Esophagus squamous epithelium (tissue), 5 donors: ENCODE data around the gene IKBKG. TPM values are rescaled to one million over a fixed set of nuclear protein-coding genes. Genes with fewer than 3 reads are reported as not detected.
"Not testable (repeated sequence)": the region's sequence is repeated elsewhere in the genome, so short reads cannot be mapped to it uniquely, and the experiment has no call there.

Experiments
- DNase-seq: peaks from one replicate; lab custom pipeline; 2025; lab: John Stamatoyannopoulos, UW
- H3K27ac ChIP-seq, 4 donors: fragments of 200-600 bp; sonication (generic); one replicate each; pipeline ENCODE4 v1.5.1; 2016 to 2019; ENCODE audit warnings: mild to moderate bottlenecking in 1 of 4
- H3K27me3 ChIP-seq, 4 donors: fragments of 200-600 bp; sonication (generic); 1 replicate in 3 of 4; 2 replicates in 1 of 4; pipeline versions ENCODE4 v1.5.1 to v1.6.0; 2017 to 2021; ENCODE audit warnings: antibody characterized with exemption in 1 of 4
- H3K36me3 ChIP-seq, 3 donors: fragments of 200-600 bp; sonication (generic); one replicate each; pipeline ENCODE4 v1.5.1; 2016 to 2019
- H3K4me1 ChIP-seq, 3 donors: fragments of 200-600 bp; sonication (generic); one replicate each; pipeline ENCODE4 v1.5.1; 2017 to 2019
- H3K4me3 ChIP-seq, 4 donors: fragments of 200-600 bp; sonication (generic); 1 replicate in 3 of 4; 2 replicates in 1 of 4; pipeline ENCODE4 v1.5.1; 2016 to 2019; ENCODE audit warnings: mild to moderate bottlenecking in 2 of 4, moderate library complexity in 1 of 4
- H3K9me3 ChIP-seq, 3 donors: fragments of 200-600 bp; sonication (generic); one replicate each; pipeline ENCODE4 v1.5.1; 2016 to 2019
- POLR2A ChIP-seq, 4 donors: fragments of 450-650 bp; IDR thresholded peaks; one replicate each; pipeline ENCODE4 v1.6.1; 2017; ENCODE audit warnings: antibody characterized with exemption in 4 of 4, mild to moderate bottlenecking in 4 of 4, moderate library complexity in 3 of 4
- WGBS, 2 donors: methylation state at CpG; one replicate each; pipeline ENCODE4 v1.1.5; 2018; 5-methylcytosine and 5-hydroxymethylcytosine counted together
- intact Hi-C: fragments of 100-400 bp; cut with DNase I; formaldehyde crosslinking; loops from one replicate; pipeline ENCODE4 v1.15.0; 2022
- total RNA-seq, 4 donors: library from RNA; depleted of rRNA; stranded (reverse); fragments of >200 nt; gene quantifications; one replicate each; pipeline ENCODE4 v1.1.0, GENCODE V29; 2016
- TF ChIP-seq, protein P1 (sequence below), 6 experiments: fragments of 450-650 bp in 4 of 6; fragments of 200-600 bp in 2 of 6; sonication (generic) in 2 of 6; IDR thresholded peaks; one replicate each; pipeline ENCODE4 v1.5.1; 2016 to 2019; ENCODE audit warnings: antibody characterized with exemption in 6 of 6, mild to moderate bottlenecking in 4 of 6, moderate library complexity in 4 of 6
- donor health status: DM: yes; HTN: yes; CAD: no.

IKBKG gene
- total RNA-seq, 4 donors from 2014 or later, result 9.9 to 14.7 (median 12.6) TPM

GRCh38 chrX:154534526-154535322 lies 12.7 kb upstream of the IKBKG start:
- no peaks in the 10 kb centered on the region for H3K27me3 ChIP-seq
- TF ChIP-seq POLR2A (IDR thresholded peaks at IDR 0.05), result no peak
- TF ChIP-seq, protein P1, sequence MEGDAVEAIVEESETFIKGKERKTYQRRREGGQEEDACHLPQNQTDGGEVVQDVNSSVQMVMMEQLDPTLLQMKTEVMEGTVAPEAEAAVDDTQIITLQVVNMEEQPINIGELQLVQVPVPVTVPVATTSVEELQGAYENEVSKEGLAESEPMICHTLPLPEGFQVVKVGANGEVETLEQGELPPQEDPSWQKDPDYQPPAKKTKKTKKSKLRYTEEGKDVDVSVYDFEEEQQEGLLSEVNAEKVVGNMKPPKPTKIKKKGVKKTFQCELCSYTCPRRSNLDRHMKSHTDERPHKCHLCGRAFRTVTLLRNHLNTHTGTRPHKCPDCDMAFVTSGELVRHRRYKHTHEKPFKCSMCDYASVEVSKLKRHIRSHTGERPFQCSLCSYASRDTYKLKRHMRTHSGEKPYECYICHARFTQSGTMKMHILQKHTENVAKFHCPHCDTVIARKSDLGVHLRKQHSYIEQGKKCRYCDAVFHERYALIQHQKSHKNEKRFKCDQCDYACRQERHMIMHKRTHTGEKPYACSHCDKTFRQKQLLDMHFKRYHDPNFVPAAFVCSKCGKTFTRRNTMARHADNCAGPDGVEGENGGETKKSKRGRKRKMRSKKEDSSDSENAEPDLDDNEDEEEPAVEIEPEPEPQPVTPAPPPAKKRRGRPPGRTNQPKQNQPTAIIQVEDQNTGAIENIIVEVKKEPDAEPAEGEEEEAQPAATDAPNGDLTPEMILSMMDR (IDR thresholded peaks at IDR 0.05), result peak; percentile 95 to 100 (median 98)
- intact Hi-C loops, result loop anchor here (5.0 kb wide), 1 partner anchor 132 kb away; no protein-coding TSS in a partner anchor
- peak overlapping the region in 3 of 4 donors; percentile 10 to 44 (median 32) for H3K27ac ChIP-seq
- H3K36me3 ChIP-seq, result peaks cover 7 to 53% (median 16%) of the 10 kb centered on the region in 3 donors
- peaks cover 0 to 11% (median 4%) of the 10 kb centered on the region in 3 donors for H3K4me1 ChIP-seq
- H3K9me3 ChIP-seq, result no peaks in the 10 kb centered on the region
- H3K4me3 ChIP-seq, result no peak overlapping the region
- WGBS, 2 donors, result 48% methylated on average over 8 of the region's 34 CpGs; no CpG with 5 or more reads in 1 of the 2 donors
- DNase-seq, result peak; percentile 33

DNA sequence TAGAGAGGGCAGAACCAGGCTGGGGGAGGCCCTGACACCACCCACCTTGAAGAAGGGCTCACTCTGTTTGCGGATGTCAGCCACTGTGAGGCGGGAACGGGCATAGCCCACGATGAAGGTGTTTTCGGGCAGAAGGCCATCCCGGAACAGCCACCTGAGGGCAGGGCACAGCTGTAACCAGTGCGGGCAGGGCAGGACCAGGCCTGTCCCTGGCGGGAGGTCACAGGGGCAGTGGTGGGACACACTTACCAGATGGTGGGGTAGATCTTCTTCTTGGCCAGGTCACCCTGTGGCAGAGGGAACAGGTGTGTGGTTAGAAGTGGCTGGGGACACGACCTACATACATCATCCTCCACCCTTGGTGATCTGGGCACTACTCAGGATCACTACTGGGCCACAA lies 11.5 kb upstream of the IKBKG start:
- intact Hi-C loops, result no loop called here
- TF ChIP-seq POLR2A (IDR thresholded peaks at IDR 0.05), result no peak
- TF ChIP-seq, protein P1 (IDR thresholded peaks at IDR 0.05), result no peak

DNA sequence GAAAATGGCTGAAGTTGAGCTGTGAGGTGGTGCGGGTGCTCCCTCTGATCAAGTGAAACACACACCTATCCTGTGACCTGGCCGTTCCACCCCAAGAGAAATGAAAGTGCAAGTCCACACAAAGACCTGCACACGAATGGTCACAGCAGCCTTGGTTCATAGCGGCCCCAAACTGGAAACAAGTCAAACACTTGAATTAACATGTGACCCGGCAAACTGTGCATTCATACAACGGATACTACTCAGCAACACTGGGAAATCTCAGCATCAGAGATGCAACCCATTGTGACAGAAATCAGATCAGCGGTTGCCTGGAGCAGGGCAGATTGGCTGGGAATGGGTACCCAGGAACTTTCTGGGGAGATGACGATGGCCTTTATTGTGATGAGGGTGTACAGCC lies 8.3 kb upstream of the IKBKG start:
- H3K4me1 ChIP-seq, result peaks cover 21 to 50% (median 21%) of the 10 kb centered on the region in 3 donors

More for the DNA sequence above, 11.5 kb upstream of the IKBKG start:
- H3K4me1 ChIP-seq, result peaks cover 4 to 18% (median 7%) of the 10 kb centered on the region in 3 donors
- H3K4me3 ChIP-seq, result no peak overlapping the region
- H3K27me3 ChIP-seq, result no peaks in the 10 kb centered on the region
- H3K27ac ChIP-seq, result no peak overlapping the region
- no peak for DNase-seq
- WGBS, 2 donors, result 82 to 83% methylated on average over 1 to 8 of the region's 9 CpGs
- no peaks in the 10 kb centered on the region for H3K9me3 ChIP-seq
- H3K36me3 ChIP-seq, result peaks cover 7 to 49% (median 16%) of the 10 kb centered on the region in 3 donors

DNA sequence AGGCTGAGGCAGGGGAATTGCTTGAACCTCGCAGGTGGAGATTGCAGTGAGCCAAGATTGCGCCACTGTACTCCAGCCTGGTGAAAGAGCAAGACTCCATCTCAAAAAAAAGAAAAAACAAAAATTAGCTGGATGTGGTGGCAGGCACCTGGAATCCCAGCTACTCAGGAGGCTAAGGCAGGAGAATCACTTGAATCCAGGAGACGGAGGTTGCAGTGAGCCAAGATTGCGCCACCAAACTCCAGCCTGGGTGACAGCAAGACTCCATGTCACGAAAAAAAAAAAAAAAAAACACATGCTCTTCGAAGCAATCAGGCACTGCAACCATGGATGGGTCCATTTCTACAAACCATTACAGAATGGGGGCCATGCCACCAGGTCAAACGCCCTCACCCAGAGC lies 7.1 kb upstream of the IKBKG start:
- intact Hi-C loops, H3K4me3 ChIP-seq, DNase-seq, H3K27me3 ChIP-seq, H3K36me3 ChIP-seq, H3K9me3 ChIP-seq: not testable (repeated sequence)
- Histone ChIP-seq H3K27ac (peak overlapping the region; percentile 15 to 89 (median 87)), H3K4me1 (peaks cover 17 to 53% (median 21%) of the 10 kb centered on the region in 3 donors)
- WGBS, 2 donors, result 61 to 73% methylated on average over 5 to 6 of the region's 7 CpGs

More for the DNA sequence above, 8.3 kb upstream of the IKBKG start:
- peaks cover 0 to 17% (median 11%) of the 10 kb centered on the region in 3 donors for H3K36me3 ChIP-seq
- intact Hi-C loops, result no loop called here
- no peak for TF ChIP-seq POLR2A (IDR thresholded peaks at IDR 0.05)
- TF ChIP-seq, protein P1 (IDR thresholded peaks at IDR 0.05), result no peak
- H3K9me3 ChIP-seq, result no peaks in the 10 kb centered on the region
- no peak overlapping the region for H3K27ac ChIP-seq
- H3K27me3 ChIP-seq, result no peaks in the 10 kb centered on the region
- no peak overlapping the region for H3K4me3 ChIP-seq
- DNase-seq, result no peak
- WGBS, 2 donors, result 80 to 100% methylated on average over 3 to 8 of the region's 8 CpGs

DNA sequence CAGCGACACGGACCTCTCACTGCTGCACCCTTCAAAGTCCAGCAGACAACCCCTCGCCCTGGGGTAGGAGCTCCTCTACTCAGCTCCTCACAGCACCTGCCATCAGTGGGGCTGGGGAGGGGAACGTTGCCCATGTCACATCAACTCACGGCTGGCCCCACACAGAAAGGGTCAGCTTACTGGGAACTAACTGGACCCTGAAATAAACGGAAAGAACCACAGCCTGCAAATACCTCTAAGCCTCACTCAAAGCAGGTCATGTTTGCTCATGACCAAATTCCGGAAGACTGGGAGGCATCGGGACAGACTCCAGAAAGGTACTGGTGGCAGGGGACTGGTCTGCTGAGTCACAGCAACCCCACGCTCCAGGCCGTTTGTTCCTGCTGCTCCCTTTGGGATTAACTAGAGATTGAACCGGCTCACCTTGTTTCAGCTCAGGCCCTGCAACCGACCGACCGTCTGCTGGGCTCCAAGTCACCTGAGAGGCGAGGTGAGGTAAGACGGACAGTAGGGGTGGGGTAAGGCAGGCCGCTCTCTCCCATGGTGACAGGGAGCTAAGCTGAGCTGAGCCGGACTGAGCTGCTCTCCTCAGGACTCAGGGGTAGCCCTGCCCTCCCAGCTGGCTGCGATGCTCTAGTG lies 6.4 kb upstream of the IKBKG start:
- H3K4me3 ChIP-seq, result no peak overlapping the region
- no peaks in the 10 kb centered on the region for H3K27me3 ChIP-seq
- TF ChIP-seq, protein P1 (IDR thresholded peaks at IDR 0.05), result no peak
- TF ChIP-seq POLR2A (IDR thresholded peaks at IDR 0.05), result no peak
- peaks cover 0 to 4% (median under 1%) of the 10 kb centered on the region in 3 donors for H3K36me3 ChIP-seq
- H3K27ac ChIP-seq, result peak overlapping the region; percentile 86 to 91 (median 88)
- peaks cover 21 to 59% (median 25%) of the 10 kb centered on the region in 3 donors for H3K4me1 ChIP-seq
- intact Hi-C loops, result no loop called here
- WGBS, 2 donors, result 89% methylated on average over 6 of the region's 19 CpGs; no CpG with 5 or more reads in 1 of the 2 donors
- no peaks in the 10 kb centered on the region for H3K9me3 ChIP-seq
- DNase-seq, result no peak
